ENCODE results near the gene OSBPL10.
"Not testable (repeated sequence)": the region's sequence is repeated elsewhere in the genome, so short reads cannot be mapped to it uniquely, and the experiment has no call there.

Gene OSBPL10

DNA sequence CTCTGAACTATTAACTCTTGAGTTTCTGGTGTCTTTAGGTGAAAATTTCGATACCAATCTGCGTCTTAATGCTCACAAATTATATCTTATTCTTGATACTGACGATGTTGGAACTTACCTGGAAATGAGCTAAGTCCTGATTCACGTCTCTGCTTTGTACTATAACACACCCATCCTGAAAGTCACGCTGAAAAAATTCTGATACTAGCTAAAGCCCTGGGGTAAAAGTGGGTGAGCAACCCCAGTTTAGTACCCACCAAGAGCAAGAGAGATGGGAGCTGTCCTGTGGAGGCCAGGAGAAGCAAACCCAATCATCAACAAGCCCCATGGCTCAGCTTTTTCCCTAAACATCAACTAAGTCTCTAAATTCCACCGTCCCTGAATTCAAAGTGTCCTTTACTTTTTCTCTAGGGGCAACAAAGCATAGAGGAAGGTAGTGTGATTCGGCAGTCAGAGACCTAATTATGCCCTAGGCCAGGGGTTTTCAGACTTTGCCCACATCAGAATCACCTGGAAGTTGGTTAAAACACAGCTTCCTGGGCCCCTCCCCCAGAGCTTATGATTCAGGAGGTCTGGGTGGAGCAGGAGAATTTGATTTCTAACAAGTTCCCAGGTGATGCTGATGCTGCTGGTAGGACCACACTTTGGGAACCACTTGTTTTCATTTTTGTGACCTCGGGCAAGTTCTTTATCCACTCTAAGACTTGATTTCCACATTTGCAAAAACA lies 90.2 kb downstream of the OSBPL10 start:
- DNase-seq (ENCODE audit: low spot score) = no peak

DNA sequence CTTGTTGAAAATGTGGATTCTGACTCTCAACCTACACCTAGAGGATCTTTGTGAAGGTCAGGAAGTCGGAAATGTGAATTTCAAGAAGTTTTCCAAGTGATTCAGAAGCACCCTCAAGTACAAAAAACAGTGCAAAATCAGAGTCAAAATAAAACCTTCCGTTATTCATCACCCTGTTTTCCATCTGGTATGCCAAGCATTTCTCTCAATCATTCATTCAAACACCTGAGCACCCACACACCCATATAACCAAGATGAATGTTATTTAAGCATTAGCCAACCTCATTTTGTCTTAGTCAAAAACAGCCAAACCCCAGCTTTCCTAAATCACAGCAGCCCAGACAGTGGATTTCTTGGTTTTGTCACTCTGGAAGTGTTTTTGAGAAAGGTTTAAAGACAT lies 91.1 kb downstream of the OSBPL10 start:
- DNase-seq (ENCODE audit: low spot score) = no peak

DNA sequence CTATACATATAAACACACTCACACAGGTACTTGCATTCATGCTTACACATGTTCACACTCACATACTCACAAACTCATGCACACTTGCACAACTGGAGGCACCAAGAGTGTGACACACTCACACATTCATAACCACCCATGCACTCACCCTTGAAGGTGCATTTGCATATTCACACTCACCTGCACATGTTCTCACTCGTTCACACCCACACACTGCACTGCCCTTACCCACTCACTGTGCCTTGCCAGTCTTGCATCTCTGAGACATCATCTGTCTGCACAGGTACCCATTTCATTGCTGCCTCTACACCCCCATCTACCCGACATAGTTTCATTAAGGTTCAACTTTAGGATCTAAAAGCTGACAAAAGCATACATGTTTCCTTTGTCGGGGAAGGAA lies 95.8 kb downstream of the OSBPL10 start:
- no peak for DNase-seq (ENCODE audit: low spot score)

DNA sequence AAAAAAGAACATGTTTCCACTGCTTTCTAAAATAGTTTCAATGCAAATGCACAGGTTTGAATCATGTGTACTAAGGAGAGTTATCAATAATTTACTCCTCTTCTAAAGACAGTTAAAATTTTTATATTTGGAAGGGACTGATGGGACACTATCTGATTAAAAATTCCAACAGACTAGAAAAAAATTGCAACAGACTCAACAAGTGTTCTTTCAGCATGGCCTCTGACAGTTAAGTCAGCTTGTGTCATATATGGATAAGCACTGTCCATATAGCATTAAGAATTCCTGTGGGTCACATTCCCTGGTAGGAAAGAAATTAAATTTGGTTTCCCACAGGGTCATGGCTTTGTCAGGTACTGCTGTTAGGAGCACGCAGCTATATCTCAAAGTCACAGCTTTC lies 96.8 kb downstream of the OSBPL10 start:
- DNase-seq (ENCODE audit: low spot score) = no peak

DNA sequence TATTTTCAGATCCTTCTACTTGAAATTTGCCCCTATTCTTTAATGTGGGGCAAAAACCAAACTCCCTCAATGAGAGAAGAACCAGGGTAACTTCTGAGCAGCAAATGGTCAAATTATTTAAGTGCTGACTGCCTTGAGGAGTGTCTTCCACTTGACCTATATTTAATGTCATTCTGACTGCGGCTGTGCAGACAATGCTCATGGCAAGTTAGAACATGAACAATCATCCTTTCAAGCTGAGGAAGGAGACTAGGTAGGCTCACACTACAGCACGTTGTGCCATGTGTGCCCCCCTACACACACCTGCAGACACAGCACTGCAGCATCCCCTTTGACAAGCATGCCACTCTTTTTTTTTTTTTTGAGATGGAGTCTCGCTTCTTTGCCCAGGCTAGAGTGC lies 98.2 kb downstream of the OSBPL10 start:
- no peak for DNase-seq (ENCODE audit: low spot score)

DNA sequence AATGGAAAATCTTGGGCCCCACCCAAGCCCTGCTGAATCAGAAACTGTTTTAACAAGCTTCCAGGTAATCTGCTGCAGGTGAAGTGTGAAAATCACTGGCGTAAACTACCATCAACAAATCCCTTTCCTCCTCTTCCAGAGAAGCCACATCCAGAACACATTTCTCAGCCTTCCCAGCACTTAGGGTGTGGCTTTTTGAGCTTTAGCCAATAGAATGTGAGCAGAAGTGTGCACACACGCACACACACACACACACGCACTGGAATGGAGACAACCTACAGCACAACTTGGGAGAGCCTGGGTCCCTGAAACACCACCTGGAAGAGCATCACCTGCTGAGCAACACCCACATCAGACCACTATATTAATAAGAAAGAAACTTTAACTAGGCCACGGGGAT lies 98.6 kb downstream of the OSBPL10 start:
- no peak for DNase-seq (ENCODE audit: low spot score)

DNA sequence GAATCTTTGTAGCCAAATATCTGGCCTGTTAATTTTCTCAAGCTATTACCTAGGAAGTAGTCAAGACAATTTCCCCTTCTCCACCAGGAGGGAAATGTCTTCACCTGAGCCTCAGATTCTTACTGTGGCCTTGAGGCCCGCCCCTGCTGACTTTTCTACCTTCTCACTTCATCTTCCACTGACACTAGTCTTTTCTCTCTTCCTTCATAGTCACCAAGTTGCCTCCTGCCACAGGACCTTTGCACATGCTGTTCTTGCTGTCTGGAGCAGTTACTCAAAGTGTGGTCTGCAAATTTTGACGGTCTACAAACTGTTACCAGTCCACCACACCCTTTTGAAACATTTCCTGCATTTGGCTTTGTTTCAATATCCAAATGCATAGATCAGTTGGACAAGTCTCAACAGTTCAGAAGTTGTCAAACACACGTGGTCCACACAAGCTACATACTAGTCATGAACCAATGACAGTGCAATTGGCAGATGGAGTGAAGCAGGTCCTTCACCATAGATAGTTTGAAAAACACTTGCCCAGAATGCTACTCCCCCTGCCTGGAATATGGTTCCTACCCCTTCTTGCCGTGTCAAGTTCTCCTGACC lies 100.5 kb downstream of the OSBPL10 start:
- DNase-seq (ENCODE audit: low spot score) = no peak

DNA sequence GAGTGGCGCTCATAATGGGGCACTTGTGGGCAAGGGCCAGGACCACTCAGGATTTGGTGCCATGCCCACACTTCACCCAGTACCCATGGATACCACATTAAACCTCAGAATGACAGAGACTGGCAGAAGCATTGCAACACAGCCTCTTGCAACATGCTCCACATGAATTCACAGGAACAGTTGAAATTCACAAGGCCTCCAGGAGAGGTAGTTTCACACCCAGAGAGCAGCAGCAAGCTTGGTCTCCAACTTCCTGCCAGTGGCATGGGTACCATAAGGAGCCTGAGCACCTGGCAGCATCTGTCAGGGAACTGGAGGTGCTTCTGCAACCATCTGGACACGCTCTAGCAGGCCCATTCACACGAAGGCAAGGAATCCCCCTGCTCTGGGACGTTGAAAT lies 101.0 kb downstream of the OSBPL10 start:
- no peak for DNase-seq (ENCODE audit: low spot score)

DNA sequence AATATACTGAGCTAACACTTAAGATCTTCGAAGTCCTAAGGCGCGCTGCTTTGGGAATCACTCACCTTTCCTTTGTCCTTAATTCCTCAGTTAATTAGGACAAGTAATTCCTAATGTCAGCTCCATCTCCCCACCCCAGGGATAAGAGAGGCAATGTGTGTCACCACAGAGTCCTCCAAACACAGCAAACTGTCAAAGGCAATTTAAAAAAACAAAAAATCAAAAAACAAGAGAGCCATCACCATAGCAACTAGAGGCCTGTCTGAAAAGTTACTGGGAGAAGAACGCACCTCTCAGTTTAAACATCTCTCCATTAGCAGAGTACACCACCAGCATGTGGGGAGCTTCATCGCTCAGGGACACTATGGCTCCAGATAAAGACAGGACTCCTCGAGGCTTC lies 101.7 kb downstream of the OSBPL10 start:
- no peak for DNase-seq (ENCODE audit: low spot score)

DNA sequence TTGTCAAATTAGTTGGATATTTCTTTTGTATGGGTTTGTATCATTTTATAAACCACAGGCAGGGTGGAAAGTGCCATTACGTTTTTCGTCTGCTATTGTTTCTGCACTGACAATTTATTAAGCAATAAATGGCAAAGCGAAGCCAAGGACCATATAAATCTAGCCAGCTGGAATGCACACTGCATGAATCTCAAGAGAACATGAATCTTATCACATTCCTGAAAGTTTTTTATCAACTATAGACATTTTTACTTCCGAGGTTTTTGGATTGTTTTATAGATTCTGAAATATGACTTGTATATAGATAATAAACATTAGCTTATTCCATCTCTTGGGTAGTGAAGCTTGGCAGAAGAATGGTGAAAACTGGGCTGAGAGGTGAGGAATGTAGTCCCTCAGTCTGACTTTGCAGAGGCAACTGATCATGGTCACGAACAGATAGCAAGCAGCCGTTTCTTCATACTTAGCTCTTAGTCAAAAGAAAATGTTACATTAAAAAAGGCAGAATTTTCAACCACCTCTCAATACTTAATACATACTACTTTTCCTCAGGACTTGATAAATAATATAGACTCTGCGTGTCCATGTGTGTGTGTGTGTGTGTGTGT lies 102.7 kb downstream of the OSBPL10 start:
- DNase-seq (ENCODE audit: low spot score) = no peak

DNA sequence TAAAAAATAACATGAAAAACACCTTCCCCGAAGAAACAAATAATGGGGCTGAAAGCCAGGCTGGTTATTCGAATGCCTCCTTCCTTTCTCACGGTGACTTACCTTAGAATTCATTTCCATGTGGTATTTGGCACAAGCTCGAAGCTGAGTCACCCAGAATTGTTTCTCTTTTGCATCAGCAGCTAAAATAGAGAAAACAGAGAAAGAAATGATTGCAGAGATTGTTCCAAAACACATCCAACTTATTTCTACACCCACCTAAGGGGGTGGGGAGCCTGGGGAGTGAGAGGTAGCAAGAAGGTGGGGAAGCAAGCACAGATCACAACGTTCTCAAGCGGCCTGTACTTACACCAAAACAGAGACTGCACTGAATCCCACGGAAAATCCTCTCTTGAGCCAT lies 104.7 kb downstream of the OSBPL10 start:
- no peak for DNase-seq (ENCODE audit: low spot score)

DNA sequence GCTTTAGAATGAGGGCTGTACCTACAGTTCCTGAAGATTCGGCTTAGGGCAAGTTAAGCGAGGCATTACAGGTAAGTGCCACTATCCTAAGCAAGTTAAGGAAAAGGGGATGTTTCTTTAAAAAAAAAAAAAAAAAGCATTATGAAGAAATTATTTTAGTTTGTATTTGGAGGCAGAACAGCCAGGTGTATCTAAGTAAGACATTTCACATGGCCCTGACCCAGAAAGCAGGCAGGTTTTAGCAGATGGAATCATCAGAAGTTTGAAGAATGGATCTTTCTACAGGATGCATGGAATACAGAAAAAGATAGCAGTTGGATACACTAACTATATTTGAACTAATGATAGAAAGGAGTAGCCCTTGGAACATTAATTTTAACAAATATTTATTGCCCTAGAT lies 105.6 kb downstream of the OSBPL10 start:
- DNase-seq (ENCODE audit: low spot score) = no peak

DNA sequence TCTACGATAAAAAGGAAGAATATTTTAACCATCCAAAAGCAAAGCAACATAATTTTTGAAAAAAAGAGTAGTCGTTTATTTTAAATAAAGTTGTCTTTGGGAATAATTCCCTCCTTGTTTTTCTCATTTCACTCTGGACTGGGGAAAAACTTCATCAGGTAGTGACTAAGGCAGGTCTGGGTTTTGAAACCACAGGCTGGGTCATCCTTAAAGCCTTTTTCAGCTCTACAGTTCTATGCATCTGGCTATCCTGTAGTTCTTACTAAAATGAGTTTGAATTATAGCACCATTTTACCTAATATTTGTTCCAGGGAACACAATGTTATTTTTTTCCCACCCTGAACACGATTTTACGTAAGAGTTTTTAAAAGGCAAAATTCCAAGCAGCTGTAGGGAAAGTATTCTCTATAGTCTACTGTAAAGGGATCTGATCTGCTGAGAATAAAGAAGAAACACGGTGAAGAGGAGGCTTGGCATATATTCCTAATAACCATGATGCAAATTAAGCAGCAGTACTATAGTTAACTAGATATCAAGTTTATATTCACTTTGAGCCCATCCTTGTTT lies 107.7 kb downstream of the OSBPL10 start:
- no peak for DNase-seq (ENCODE audit: low spot score)

DNA sequence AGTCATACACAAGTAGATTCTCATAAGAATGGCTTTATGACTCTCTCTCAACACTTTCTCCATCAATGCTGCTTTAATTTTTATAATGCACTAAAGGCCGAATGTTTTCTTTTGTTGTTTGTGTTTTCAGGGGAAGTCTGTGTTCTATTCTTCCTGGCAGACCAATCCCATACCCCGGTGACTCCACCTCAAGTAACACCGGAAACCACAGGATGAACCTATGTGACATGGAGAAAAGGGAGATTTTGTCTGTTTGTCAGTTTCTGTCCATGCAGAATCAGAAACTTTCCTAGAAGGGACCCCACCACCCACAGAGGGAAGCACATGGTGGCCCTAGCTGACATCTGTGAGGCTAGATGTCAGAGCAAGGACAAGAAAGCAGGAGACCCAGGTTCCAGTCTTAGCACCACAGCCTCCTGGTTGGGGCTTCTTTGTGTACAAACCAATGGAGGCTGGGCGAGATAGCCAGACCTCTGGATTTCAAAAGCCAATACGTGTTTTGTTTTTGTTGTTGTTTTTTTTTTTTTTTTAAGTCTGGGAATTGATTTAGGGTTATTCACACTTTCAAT lies 109.0 kb downstream of the OSBPL10 start:
- no peak for DNase-seq (ENCODE audit: low spot score)

DNA sequence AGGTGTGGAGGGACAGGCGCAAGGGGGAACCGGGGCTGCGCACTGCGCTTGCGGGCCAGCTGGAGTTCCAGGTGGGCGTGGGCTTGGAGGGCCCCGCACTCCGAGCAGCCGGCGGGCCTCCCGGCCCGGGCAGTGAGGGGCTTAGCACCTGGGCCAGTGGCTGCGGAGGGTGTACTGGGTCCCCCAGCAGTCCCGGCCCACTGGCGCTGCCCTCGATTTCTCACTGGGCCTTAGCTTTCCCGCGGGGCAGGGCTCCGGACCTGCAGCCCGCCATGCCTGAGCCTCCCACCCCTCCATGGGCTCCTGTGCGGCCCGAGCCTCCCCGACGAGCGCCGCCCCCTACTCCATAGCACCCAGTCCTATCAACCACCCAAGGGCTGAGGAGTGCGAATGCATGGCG lies 111.0 kb downstream of the OSBPL10 start:
- DNase-seq (ENCODE audit: low spot score) = not testable (repeated sequence)

DNA sequence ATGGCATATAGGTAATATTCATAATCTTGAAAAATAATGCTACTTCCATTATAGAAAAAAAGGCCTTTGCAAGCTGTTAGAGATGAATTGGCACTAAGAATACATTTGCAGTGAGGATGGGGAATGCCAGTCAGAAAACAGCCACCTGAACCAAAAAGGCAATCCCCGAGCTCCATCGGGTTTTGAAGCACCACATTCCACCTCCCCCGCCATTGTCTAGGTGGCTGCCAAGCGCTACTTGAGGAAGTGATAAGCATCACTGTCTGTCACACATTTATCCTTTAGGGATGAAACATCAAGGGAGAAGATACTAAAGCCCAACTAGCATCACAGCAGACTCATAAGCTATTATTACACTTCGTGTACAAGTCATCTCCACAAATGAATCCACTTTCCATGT lies 112.8 kb downstream of the OSBPL10 start:
- DNase-seq (ENCODE audit: low spot score) = no peak

DNA sequence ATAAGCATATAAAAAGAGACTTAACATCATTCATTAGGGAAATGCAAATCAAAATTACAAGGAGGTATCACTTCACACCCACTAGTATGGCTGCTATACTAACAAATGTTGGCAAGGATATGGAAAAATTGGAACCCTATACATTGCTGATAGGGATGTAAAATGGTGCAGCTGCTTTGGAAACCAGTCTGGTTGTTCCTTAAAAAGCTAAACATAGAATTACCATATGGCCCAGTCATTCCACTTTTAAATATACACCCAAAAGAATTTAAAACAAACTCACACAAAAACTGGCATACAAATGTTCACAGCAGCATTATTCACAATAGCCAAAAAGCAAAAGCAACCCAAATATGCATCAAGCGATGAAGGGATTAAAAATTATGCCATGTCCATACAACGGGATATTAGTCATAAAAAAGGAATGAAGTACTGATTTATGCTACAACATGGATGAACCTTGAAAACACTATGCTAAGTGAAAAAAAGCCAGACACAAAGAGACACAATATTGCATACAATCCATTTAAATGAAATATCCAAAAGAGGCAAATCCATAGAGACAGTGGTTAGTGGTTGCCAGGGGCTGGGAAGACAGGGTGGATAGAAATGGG lies 118.3 kb downstream of the OSBPL10 start:
- DNase-seq (ENCODE audit: low spot score) = no peak

DNA sequence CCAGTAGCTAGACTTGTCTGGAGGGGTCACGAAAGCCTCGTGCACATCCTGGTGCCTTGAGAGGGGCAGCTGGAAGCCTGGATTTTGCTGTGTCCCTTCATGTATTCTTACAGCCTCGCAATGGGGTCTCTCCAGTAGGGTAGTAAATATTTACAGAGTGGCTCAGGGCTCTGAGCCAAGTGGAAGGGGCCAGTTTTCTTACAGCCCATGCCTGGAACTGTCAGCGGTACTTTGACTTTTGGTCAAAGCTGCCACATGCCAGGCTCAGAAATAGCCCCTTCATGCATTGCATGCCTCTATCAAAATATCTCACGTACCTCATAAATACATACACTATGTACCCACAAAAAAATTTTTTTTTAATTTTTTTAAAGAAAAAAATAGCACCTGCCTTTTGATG lies 119.2 kb downstream of the OSBPL10 start:
- DNase-seq (ENCODE audit: low spot score) = no peak

DNA sequence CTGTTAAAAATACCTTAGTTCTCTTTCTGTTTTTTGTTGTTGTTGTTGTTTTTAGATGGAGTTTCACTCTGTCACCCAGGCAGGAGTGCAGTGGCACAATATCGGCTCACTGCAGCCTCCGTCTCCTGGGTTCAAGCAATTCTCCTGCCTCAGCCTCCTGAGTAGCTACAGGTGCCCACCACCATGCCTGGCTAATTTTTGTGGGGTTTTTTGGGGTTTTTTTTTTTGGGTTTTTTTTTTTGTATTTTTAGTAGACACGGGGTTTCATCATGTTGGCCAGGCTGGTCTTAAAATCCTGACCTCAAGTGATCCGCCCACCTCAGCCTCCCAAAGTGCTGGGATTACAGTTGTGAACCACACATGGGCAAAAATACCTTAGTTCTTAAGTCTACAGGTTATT lies 120.4 kb downstream of the OSBPL10 start:
- DNase-seq (ENCODE audit: low spot score) = not testable (repeated sequence)

DNA sequence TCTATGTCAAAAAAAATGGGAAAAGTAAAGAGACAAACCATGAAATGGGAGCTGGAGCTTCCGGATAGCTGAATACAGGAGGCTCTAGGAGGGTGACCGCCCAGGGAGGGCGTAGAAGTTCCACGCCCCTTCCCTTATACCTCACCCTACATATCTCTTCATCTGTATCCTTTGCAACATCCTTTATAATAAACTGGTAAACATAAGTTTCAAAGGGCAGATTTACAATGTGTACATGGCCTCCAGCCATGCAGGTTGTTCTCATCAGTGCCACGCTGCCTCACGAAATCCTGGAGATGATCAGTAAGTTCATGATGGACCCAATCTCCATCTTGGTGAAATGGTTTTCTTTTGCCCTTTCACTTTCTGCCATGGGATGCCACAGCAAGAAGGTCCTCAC lies 121.8 kb downstream of the OSBPL10 start:
- DNase-seq (ENCODE audit: low spot score) = no peak

DNA sequence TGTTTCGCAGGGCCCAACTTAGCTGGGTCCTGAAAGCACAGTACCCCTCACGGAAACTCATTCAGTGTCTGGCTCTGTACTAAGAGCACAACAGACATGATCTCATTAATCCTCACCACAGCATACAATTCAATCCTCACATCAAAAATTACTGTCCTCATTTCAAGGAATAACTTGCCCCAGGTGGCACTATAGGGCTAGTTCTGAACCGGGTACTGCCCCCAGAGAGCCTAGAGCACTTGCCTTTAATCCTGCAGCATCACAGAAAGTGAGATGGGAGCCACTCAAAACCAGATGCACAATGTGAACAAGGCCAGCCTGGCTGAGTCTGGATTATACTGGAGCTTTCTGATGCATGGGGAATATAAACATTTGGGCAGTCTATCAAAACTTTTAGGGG lies 122.6 kb downstream of the OSBPL10 start:
- no peak for DNase-seq (ENCODE audit: low spot score)

DNA sequence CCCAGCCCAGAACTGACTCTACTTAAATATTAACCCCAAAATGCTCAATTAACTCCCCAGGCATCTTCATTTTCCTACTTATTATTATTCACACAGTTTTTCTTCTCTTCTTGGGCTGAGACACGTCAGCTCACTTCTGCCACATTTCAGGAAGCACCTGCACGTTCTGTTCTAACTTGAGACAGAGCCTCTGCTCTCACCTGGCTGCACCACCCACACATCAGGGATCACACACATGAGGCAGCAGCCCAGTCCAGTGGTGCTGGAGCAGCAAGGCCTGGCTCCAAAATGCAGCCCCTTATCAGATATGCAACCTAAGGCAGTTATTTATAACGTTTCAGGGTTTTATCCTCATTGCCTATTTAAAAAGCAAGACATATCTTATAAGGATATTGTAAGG lies 127.5 kb downstream of the OSBPL10 start:
- no peak for DNase-seq (ENCODE audit: low spot score)

DNA sequence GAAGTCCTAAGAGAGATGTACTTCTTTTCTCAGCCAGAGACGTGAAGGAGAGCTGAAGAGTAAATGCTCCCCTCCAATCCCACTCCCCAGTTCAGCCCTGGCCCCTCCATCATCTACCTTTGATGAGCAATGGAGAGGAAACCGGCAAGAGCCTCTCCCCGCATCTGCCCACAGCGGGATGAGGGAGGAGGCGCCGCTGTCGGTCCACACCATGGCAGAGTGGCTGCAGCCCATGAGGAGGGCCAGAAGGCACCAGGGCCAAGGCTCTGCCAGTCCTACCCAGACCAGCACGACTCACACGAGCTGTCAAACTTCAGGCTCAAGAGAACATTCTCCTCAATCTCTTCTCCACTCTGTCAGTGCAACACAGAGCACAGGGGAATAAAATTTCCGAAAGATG lies 129.8 kb downstream of the OSBPL10 start:
- no peak for DNase-seq (ENCODE audit: low spot score)
